Measurements from ENCODE around the gene ARL2. TPM values are rescaled to one million over a fixed set of nuclear protein-coding genes. Genes with fewer than 3 reads are reported as not detected.
A peak's percentile ranks its signal among the peaks of the same experiment; 100 is the strongest.

Gene ARL2
- total and polyA plus RNA-seq, 2 experiments from 2014 or later = 115 to 155 TPM

DNA sequence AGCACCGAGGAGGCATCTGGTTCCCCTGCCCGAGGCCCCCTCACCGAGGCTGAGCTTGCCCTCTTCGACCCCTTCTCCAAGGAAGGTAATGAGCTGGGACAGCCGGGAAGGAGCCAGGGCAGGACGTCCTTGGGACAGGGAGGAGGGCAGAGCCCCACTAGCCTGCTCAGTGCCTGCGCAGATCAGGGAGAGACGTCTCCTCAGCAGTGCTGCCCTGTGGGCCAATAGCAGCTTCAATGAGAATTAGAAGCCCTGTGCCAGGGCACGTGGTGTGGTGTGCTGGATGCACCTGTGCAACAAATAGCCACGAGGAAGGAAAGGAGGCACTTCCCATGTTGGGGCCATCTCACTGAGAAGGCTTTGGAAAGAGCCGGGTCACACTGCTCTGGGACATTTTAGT lies 21.6 kb downstream of the ARL2 start:
- Histone ChIP-seq H3K36me3 (ENCODE audit: low read depth) (no peaks in the 10 kb centered on the region; the same call in 1 of the 2 replicates), H3K9ac (no peak overlapping the region), H3K4me2 (ENCODE audit: unreplicated experiment) (no peak overlapping the region)

DNA sequence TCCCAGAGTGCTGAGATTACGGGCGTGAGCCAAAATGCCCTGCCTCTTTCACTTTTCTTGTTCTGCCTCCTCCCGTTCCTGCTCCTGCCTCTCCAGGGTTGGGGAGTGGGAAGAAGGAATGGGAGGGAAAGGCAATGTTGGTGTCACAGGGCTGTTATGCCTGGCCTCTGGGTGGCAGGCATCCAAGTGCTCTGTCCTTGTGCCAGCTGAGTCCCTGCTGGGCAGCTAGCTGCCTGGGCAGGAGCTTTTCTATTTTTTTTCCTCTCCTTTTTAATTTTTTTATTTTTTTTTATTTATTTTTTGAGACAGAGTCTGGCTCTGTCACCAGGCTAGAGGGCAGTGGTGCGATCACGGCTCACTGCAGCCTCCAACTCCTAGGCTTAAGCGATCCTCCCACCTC lies 23.0 kb downstream of the ARL2 start:
- Histone ChIP-seq H3K9ac (no peak overlapping the region), H3K27ac (no peak overlapping the region), H3K27me3 (replicated peaks; ENCODE audit: insufficient read depth) (no peaks in the 10 kb centered on the region), H3K4me1 (ENCODE audit: insufficient read depth) (no peaks in the 10 kb centered on the region; the same call in 1 of the 2 replicates), H3K36me3 (ENCODE audit: low read depth) (no peaks in the 10 kb centered on the region; the same call in 1 of the 2 replicates), H2AFZ (no peak overlapping the region), H3K4me3 (no peak overlapping the region), H3F3A (ENCODE audit: insufficient read depth) (peaks cover 11% of the 10 kb centered on the region), H3K9me3 (ENCODE audit: low read depth) (no peaks in the 10 kb centered on the region), H3K4me2 (ENCODE audit: unreplicated experiment) (no peak overlapping the region), H4K20me1 (ENCODE audit: insufficient read depth) (no peaks in the 10 kb centered on the region), H3K79me2 (ENCODE audit: insufficient read depth) (peaks cover 3% of the 10 kb centered on the region), H3K9me2 (ENCODE audit: insufficient read depth) (no peaks in the 10 kb centered on the region)
- 88 to 92% methylated on average over 6 of the region's 6 CpGs for WGBS, 2 experiments (ENCODE audit: low coverage in 1 of 2, low lambda C conversion rate in 2 of 2, missing lambda C conversion rate in 2 of 2)
- no peak for DNase-seq
- in situ Hi-C loops (cut with MboI) = no loop called here
- no peak for TF ChIP-seq EZH2phosphoT487 (IDR thresholded peaks at IDR 0.05; ENCODE audit: insufficient read depth, low read depth)
- TF ChIP-seq EZH2 (IDR thresholded peaks at IDR 0.05; ENCODE audit: insufficient read depth, poor library complexity, severe bottlenecking) = no peak

More for the DNA sequence above, 21.6 kb downstream of the ARL2 start:
- WGBS, 2 experiments (ENCODE audit: low coverage in 1 of 2, low lambda C conversion rate in 2 of 2, missing lambda C conversion rate in 2 of 2) = 68 to 73% methylated on average over 11 of the region's 11 CpGs
- DNase-seq = no peak
- H3F3A ChIP-seq (ENCODE audit: insufficient read depth) = peaks cover 11% of the 10 kb centered on the region
- H4K20me1 ChIP-seq (ENCODE audit: insufficient read depth) = no peaks in the 10 kb centered on the region
- H3K4me1 ChIP-seq (ENCODE audit: insufficient read depth) = no peaks in the 10 kb centered on the region; the same call in 1 of the 2 replicates
- no peak overlapping the region for H3K27ac ChIP-seq
- TF ChIP-seq EZH2phosphoT487 (IDR thresholded peaks at IDR 0.05; ENCODE audit: insufficient read depth, low read depth) (no peak), EZH2 (IDR thresholded peaks at IDR 0.05; ENCODE audit: insufficient read depth, poor library complexity, severe bottlenecking) (no peak)
- no peak overlapping the region for H3K4me3 ChIP-seq
- H3K27me3 ChIP-seq (replicated peaks; ENCODE audit: insufficient read depth) = no peaks in the 10 kb centered on the region
- no peaks in the 10 kb centered on the region for H3K9me2 ChIP-seq (ENCODE audit: insufficient read depth)
- no peak overlapping the region for H2AFZ ChIP-seq
- no peaks in the 10 kb centered on the region for H3K79me2 ChIP-seq (ENCODE audit: insufficient read depth)
- in situ Hi-C loops (cut with MboI) = no loop called here
- H3K9me3 ChIP-seq (ENCODE audit: low read depth) = no peaks in the 10 kb centered on the region

DNA sequence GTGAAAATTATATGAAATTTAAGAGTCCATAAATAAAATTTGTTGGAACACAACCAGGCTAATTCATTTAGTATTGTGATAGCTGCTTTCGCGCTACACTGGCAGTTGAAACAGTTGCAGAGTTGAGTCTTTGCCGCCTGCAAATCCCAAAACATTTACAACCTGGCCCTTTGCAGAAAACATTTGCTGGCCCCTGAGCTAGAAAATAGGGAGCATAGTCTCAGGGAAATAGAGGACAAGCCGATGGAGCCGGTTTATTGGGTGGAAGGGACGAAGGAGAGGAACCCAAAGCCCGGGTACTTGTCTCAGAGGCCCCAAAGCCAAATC lies 26.5 kb downstream of the ARL2 start:
- peaks cover 13% of the 10 kb centered on the region for H3K79me2 ChIP-seq (ENCODE audit: insufficient read depth)
- no peaks in the 10 kb centered on the region; the same call in 1 of the 2 replicates for H3K36me3 ChIP-seq (ENCODE audit: low read depth)
- no peaks in the 10 kb centered on the region for H3K9me2 ChIP-seq (ENCODE audit: insufficient read depth)
- H4K20me1 ChIP-seq (ENCODE audit: insufficient read depth) = no peaks in the 10 kb centered on the region
- no peak for DNase-seq
- H3K4me2 ChIP-seq (ENCODE audit: unreplicated experiment) = peak overlapping the region; percentile 79
- H3K27me3 ChIP-seq (replicated peaks; ENCODE audit: insufficient read depth) = no peaks in the 10 kb centered on the region
- TF ChIP-seq EZH2 (IDR thresholded peaks at IDR 0.05; ENCODE audit: insufficient read depth, poor library complexity, severe bottlenecking) (no peak), EZH2phosphoT487 (IDR thresholded peaks at IDR 0.05; ENCODE audit: insufficient read depth, low read depth) (no peak)
- peak overlapping the region; percentile 76 for H3K27ac ChIP-seq
- peak overlapping the region; percentile 75 for H3K4me3 ChIP-seq
- H3F3A ChIP-seq (ENCODE audit: insufficient read depth) = peaks cover 11% of the 10 kb centered on the region
- H3K9me3 ChIP-seq (ENCODE audit: low read depth) = no peaks in the 10 kb centered on the region
- peak overlapping the region; percentile 77 for H2AFZ ChIP-seq
- in situ Hi-C loops (cut with MboI) = no loop called here
- no peaks in the 10 kb centered on the region; the same call in 1 of the 2 replicates for H3K4me1 ChIP-seq (ENCODE audit: insufficient read depth)
- H3K9ac ChIP-seq = peak overlapping the region; percentile 76
- WGBS, 2 experiments (ENCODE audit: low coverage in 1 of 2, low lambda C conversion rate in 2 of 2, missing lambda C conversion rate in 2 of 2) = 31% methylated on average over 7 of the region's 7 CpGs

DNA sequence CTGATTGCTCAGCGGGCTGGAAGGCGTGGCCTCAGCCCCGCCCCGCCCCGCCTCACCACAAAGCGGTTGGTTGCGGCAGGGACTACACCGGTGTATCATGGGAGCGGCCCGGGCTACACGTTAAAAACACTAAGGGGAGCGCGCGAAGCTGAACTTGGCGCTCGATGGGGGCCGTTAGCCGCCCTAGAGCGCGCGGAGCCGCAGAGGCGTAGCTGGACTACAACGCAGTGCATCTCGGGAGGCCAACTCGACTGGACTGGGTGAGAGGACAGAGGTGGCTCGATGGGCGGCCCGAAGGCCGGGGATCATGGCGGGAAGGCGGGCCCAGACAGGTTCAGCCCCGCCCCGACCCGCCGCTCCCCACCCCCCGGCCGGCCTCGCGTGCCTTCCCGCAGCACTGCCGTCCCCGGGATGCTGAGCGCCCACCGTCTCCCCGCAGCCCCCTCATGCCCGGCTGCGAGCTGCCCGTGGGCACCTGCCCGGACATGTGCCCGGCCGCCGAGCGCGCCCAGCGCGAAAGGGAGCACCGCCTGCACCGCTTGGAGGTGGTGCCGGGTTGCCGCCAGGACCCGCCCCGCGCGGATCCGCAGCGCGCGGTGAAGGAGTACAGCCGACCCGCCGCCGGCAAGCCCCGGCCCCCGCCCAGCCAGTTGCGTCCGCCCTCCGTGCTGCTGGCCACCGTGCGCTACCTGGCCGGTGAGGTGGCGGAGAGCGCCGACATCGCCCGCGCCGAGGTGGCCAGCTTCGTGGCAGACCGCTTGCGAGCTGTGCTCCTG lies 27.1 kb downstream of the ARL2 start, which contains the start of gene SAC3D1:
Gene SAC3D1 (plus strand): TSS at position 364 of the 776 bp plus-strand sequence. CDS start 83 bp downstream, at position 447.
- DNase-seq = peak; percentile 96
- H3K4me2 ChIP-seq (ENCODE audit: unreplicated experiment) = peak within 1 kb of the TSS; percentile 79
- H3K9ac ChIP-seq = peak within 1 kb of the TSS; percentile 76
- H3F3A ChIP-seq (ENCODE audit: insufficient read depth) = peaks cover 11% of the 10 kb centered on the region
- H3K4me1 ChIP-seq (ENCODE audit: insufficient read depth) = no peaks in the 10 kb centered on the region; the same call in 1 of the 2 replicates
- in situ Hi-C loops (cut with MboI) = no loop called here
- H3K27ac ChIP-seq = peak within 1 kb of the TSS; percentile 76
- H3K36me3 ChIP-seq (ENCODE audit: low read depth) = no peaks in the 10 kb centered on the region
- 0 to 1% methylated on average over 58 to 82 of the region's 91 CpGs for WGBS, 2 experiments (ENCODE audit: low coverage in 1 of 2, low lambda C conversion rate in 2 of 2, missing lambda C conversion rate in 2 of 2)
- no peaks in the 10 kb centered on the region for H3K9me2 ChIP-seq (ENCODE audit: insufficient read depth)
- H3K4me3 ChIP-seq = peak within 1 kb of the TSS; percentile 75
- H2AFZ ChIP-seq = peak within 1 kb of the TSS; percentile 77
- TF ChIP-seq EZH2phosphoT487 (IDR thresholded peaks at IDR 0.05; ENCODE audit: insufficient read depth, low read depth) (no peak), EZH2 (IDR thresholded peaks at IDR 0.05; ENCODE audit: insufficient read depth, poor library complexity, severe bottlenecking) (no peak)
- H4K20me1 ChIP-seq (ENCODE audit: insufficient read depth) = no peaks in the 10 kb centered on the region
- H3K79me2 ChIP-seq (ENCODE audit: insufficient read depth) = peaks cover 13% of the 10 kb centered on the region
- no peaks in the 10 kb centered on the region for H3K9me3 ChIP-seq (ENCODE audit: low read depth)
- no peaks in the 10 kb centered on the region for H3K27me3 ChIP-seq (replicated peaks; ENCODE audit: insufficient read depth)
